ENCODE results near the gene CDH12.
"Not testable (repeated sequence)": the region's sequence is repeated elsewhere in the genome, so short reads cannot be mapped to it uniquely, and the experiment has no call there.

DNA sequence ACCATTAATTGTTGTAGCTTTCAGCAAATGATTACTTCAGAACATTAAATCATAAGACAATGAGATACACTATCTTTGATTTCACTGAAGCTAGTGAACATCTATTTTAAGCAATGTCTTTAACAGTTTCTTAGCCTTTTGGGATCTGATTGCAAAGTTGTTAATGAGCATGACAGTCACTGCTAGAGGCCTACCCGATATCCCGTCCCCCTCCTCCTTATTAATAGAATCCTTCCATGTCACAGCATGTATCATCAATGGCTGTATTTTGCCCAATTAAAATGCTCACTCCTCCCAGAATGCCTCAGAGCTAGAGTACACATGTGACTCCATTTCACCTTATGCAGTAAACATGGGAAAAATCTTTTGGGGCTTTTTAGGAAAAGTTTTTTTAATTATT, 852.0 kb downstream of the CDH12 start:
- TF ChIP-seq, protein P1, sequence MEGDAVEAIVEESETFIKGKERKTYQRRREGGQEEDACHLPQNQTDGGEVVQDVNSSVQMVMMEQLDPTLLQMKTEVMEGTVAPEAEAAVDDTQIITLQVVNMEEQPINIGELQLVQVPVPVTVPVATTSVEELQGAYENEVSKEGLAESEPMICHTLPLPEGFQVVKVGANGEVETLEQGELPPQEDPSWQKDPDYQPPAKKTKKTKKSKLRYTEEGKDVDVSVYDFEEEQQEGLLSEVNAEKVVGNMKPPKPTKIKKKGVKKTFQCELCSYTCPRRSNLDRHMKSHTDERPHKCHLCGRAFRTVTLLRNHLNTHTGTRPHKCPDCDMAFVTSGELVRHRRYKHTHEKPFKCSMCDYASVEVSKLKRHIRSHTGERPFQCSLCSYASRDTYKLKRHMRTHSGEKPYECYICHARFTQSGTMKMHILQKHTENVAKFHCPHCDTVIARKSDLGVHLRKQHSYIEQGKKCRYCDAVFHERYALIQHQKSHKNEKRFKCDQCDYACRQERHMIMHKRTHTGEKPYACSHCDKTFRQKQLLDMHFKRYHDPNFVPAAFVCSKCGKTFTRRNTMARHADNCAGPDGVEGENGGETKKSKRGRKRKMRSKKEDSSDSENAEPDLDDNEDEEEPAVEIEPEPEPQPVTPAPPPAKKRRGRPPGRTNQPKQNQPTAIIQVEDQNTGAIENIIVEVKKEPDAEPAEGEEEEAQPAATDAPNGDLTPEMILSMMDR (IDR thresholded peaks at IDR 0.05; ENCODE audit: insufficient read depth, low read length, poor library complexity, severe bottlenecking): not testable (repeated sequence)
- not testable (repeated sequence) for TF ChIP-seq EZH2phosphoT487 (conservative IDR thresholded peaks at IDR 0.05; ENCODE audit: low read length)
